IMR-90 (cell line): ENCODE results near the gene ZNF775. TPM values are rescaled to one million over a fixed set of nuclear protein-coding genes. Genes with fewer than 3 reads are reported as not detected.

ENCODE experiments used
- ATAC-seq: fragments of 200-7000 bp; cut with Tn5 transposase; 2 replicates; pipeline ENCODE4 v1.9.1; 2020; ENCODE audit warnings: low read depth, mild to moderate bottlenecking, moderate library complexity
- BruUV-seq: library from RNA; stranded (reverse); fragments of 400-500 nt; replicated peaks from 2 replicates; lab custom pipeline; 2021; lab: Mats Ljungman, UMichigan
- CTCF ChIA-PET: fragments of 300-600 bp; formaldehyde crosslinking; extraction: SDS; loops from one replicate; lab custom pipeline; 2021; ENCODE audit warnings: antibody characterized with exemption; lab: Yijun Ruan, JAX
- POLR2A ChIA-PET: fragments of 300-600 bp; sonication (Branson Sonifier 250); formaldehyde crosslinking; loops from one replicate; lab custom pipeline; 2022; ENCODE audit warnings: antibody characterized with exemption; ENCODE audit not compliant: unreplicated experiment; lab: Charles Lee
- DNase-seq: peaks from one replicate; pipeline ENCODE4 v3.0.0; 2013
- H2AFZ ChIP-seq: replicated peaks from 2 replicates; pipeline ENCODE3; 2013; ENCODE audit warnings: low read length, mild to moderate bottlenecking; ENCODE audit not compliant: poor library complexity
- H2AK5ac ChIP-seq: 2 replicates; pipeline ENCODE4 v1.6.1; 2013; ENCODE audit warnings: low read depth, low read length, inconsistent platforms
- H2AK9ac ChIP-seq: replicated peaks from 2 replicates; pipeline ENCODE3; 2013; ENCODE audit warnings: mild to moderate bottlenecking, low read depth, low read length, moderate library complexity; ENCODE audit not compliant: poor library complexity
- H2BK120ac ChIP-seq: 2 replicates; pipeline ENCODE4 v1.6.1; 2013; ENCODE audit warnings: low read depth, low read length, inconsistent platforms
- H2BK15ac ChIP-seq: 3 replicates; pipeline ENCODE4 v1.6.1; 2013; ENCODE audit warnings: low read depth, low read length, inconsistent platforms
- H2BK20ac ChIP-seq: 2 replicates; pipeline ENCODE4 v1.6.1; 2013; ENCODE audit warnings: low read depth, mild to moderate bottlenecking, inconsistent platforms, low read length, moderate library complexity
- H2BK5ac ChIP-seq: 2 replicates; pipeline ENCODE4 v1.6.1; 2013; ENCODE audit warnings: mild to moderate bottlenecking, low read depth, low read length, inconsistent platforms; ENCODE audit not compliant: poor library complexity, severe bottlenecking
- H3K14ac ChIP-seq: replicated peaks from 2 replicates; pipeline ENCODE4 v1.6.1; 2013; ENCODE audit warnings: low read depth, low read length, inconsistent platforms
- H3K18ac ChIP-seq: 2 replicates; pipeline ENCODE4 v1.6.1; 2013; ENCODE audit warnings: low read depth, low read length, control low read depth
- H3K23ac ChIP-seq: 2 replicates; pipeline ENCODE4 v1.6.1; 2013; ENCODE audit warnings: low read depth, low read length, inconsistent platforms
- H3K27ac ChIP-seq: 2 replicates; pipeline ENCODE4 v1.5.1; 2013; ENCODE audit warnings: mild to moderate bottlenecking, control low read depth, low read length; ENCODE audit not compliant: insufficient read depth
- H3K27me3 ChIP-seq: 2 replicates; pipeline ENCODE4 v1.6.1; 2013; ENCODE audit warnings: low read length; ENCODE audit not compliant: control insufficient read depth, insufficient read depth
- H3K36me3 ChIP-seq: 2 replicates; pipeline ENCODE4 v1.6.1; 2013; ENCODE audit warnings: low read length, mixed read lengths; ENCODE audit not compliant: control insufficient read depth, insufficient read depth
- H3K4ac ChIP-seq: 2 replicates; pipeline ENCODE4 v1.6.1; 2013; ENCODE audit warnings: low read depth, low read length, inconsistent platforms
- H3K4me1 ChIP-seq: 2 replicates; pipeline ENCODE4 v1.6.1; 2013; ENCODE audit warnings: low read length, mixed read lengths; ENCODE audit not compliant: control insufficient read depth, insufficient read depth
- H3K4me2 ChIP-seq: 2 replicates; pipeline ENCODE4 v1.6.1; 2013; ENCODE audit warnings: low read depth, mild to moderate bottlenecking, control low read depth, low read length, moderate library complexity
- H3K4me3 ChIP-seq: 2 replicates; pipeline ENCODE4 v1.5.1; 2013; ENCODE audit warnings: low read depth, mild to moderate bottlenecking, control low read depth, low read length, moderate library complexity; ENCODE audit not compliant: insufficient read depth
- H3K56ac ChIP-seq: 2 replicates; pipeline ENCODE4 v1.6.1; 2013; ENCODE audit warnings: low read length, inconsistent platforms; ENCODE audit not compliant: insufficient read depth; ENCODE audit errors: extremely low read depth
- H3K79me1 ChIP-seq, 2 experiments: 2 replicates each; pipeline ENCODE4 v1.6.1; 2013; ENCODE audit warnings: low read length in 2 of 2, inconsistent platforms in 1 of 2, low read depth in 1 of 2
- H3K9ac ChIP-seq: 2 replicates; pipeline ENCODE4 v1.6.1; 2013; ENCODE audit warnings: low read depth, low read length, control low read depth
- H3K9me1 ChIP-seq: 2 replicates; pipeline ENCODE4 v1.6.1; 2013; ENCODE audit warnings: low read length, inconsistent platforms; ENCODE audit not compliant: insufficient read depth
- H3K9me3 ChIP-seq: 2 replicates; pipeline ENCODE4 v1.6.1; 2013; ENCODE audit warnings: low read length; ENCODE audit not compliant: control insufficient read depth, insufficient read depth
- H4K20me1 ChIP-seq: 2 replicates; pipeline ENCODE4 v1.6.1; 2013; ENCODE audit warnings: low read length, inconsistent platforms; ENCODE audit not compliant: insufficient read depth
- H4K5ac ChIP-seq: 2 replicates; pipeline ENCODE4 v1.6.1; 2013; ENCODE audit warnings: mild to moderate bottlenecking, low read depth, low read length, control low read depth
- H4K8ac ChIP-seq, 2 experiments: 2 replicates each; pipeline ENCODE4 v1.6.1; 2013; ENCODE audit warnings: low read depth in 2 of 2, low read length in 2 of 2, control low read depth in 1 of 2, inconsistent platforms in 1 of 2
- H4K91ac ChIP-seq: 2 replicates; pipeline ENCODE4 v1.6.1; 2013; ENCODE audit warnings: low read depth, low read length, inconsistent platforms; ENCODE audit not compliant: insufficient read depth
- MXI1 ChIP-seq: IDR thresholded peaks from 2 replicates; pipeline ENCODE4 v1.6.1; 2012; ENCODE audit warnings: low read depth, mild to moderate bottlenecking, low read length, moderate library complexity, borderline replicate concordance
- RAD21 ChIP-seq: IDR thresholded peaks from 2 replicates; pipeline ENCODE4 v1.6.1; 2012; ENCODE audit warnings: low read length, improper control_type of control experiment
- WGBS, 2 experiments: methylation state at CpG; one replicate each; pipeline versions ENCODE4 v1.1.5 to v1.1.7; 2013; ENCODE audit warnings: missing lambda C conversion rate in 2 of 2; ENCODE audit not compliant: insufficient read length in 1 of 2; ENCODE audit errors: extremely low coverage in 2 of 2; 5-methylcytosine and 5-hydroxymethylcytosine counted together
- dilution Hi-C: fragments of 300-500 bp; cut with HindIII; formaldehyde crosslinking; loops from one replicate; pipeline ENCODE4 v1.14.3; 2018; ENCODE audit warnings: low sequenced_read_pairs; ENCODE audit not compliant: unreplicated experiment
- in situ Hi-C: fragments of 300-500 bp; cut with MboI; formaldehyde crosslinking; loops from 3 replicates; pipeline ENCODE4 v1.14.3; 2019; ENCODE audit warnings: low sequenced_read_pairs, inconsistent platforms, mixed read lengths
- intact Hi-C: fragments of 100-400 bp; cut with micrococcal nuclease; formaldehyde crosslinking; loops from 2 replicates; pipeline ENCODE4 v1.10.0; 2022
- polyA plus RNA-seq, 3 experiments: library from polyadenylated mRNA; depleted of rRNA; stranded (reverse); fragments of >200 nt; gene quantifications; 2 replicates each; pipeline ENCODE4 v1.2.3, GENCODE V29; 2012; ENCODE audit warnings: low replicate concordance in 1 of 3
- total RNA-seq: library from RNA; depleted of rRNA; stranded (reverse); fragments of >200 nt; gene quantifications from 2 replicates; pipeline ENCODE4 v1.2.3, GENCODE V29; 2012

ZNF775 gene
- total and polyA plus RNA-seq, 2 of the 4 experiments (the other 2 are of a cell fraction): 1.4 to 2.6 TPM

- dilution Hi-C loops: no loop called here
- no peaks in the 10 kb centered on the region for H3K36me3 ChIP-seq
- no peak overlapping the region for H2BK5ac ChIP-seq
- no peak for DNase-seq
- TF ChIP-seq RAD21: no peak
- TF ChIP-seq MXI1: no peak
- H3K9me3 ChIP-seq: no peaks in the 10 kb centered on the region
- no peak overlapping the region for H3K23ac ChIP-seq
- H2BK20ac ChIP-seq: no peak overlapping the region
- in situ Hi-C loops: no loop called here
- H2BK15ac ChIP-seq: no peak overlapping the region
- no peak overlapping the region for H3K14ac ChIP-seq
- H3K56ac ChIP-seq: no peak overlapping the region
- no peaks in the 10 kb centered on the region for H3K27me3 ChIP-seq
- no peak overlapping the region for H4K5ac ChIP-seq
- intact Hi-C loops: no loop called here
- no peak overlapping the region for H4K8ac ChIP-seq
- CTCF ChIA-PET: interaction anchor here (1.0 kb wide), 1 partner anchor 586 kb away, joined by 4 read pairs; no protein-coding TSS in a partner anchor
- peaks cover 21% of the 10 kb centered on the region for H3K4me1 ChIP-seq
- POLR2A ChIA-PET: no interaction called here
- no TSS peak for BruUV-seq
- no peak overlapping the region for H3K4ac ChIP-seq
- WGBS, 2 experiments: 70% methylated on average over 2 of the region's 7 CpGs; no CpG with 5 or more reads in 1 of the 2 experiments
- no peak overlapping the region for H4K91ac ChIP-seq
- no peak overlapping the region for H3K4me2 ChIP-seq
- H3K18ac ChIP-seq: peak overlapping the region; percentile 35
- ATAC-seq: no peak
- H3K9me1 ChIP-seq: no peaks in the 10 kb centered on the region
- H2BK120ac ChIP-seq: no peak overlapping the region
- H2AK5ac ChIP-seq: no peak overlapping the region
- no peaks in the 10 kb centered on the region for H3K79me1 ChIP-seq
- no peak overlapping the region for H3K9ac ChIP-seq
- no peaks in the 10 kb centered on the region for H4K20me1 ChIP-seq
- H3K27ac ChIP-seq: no peak overlapping the region
- no peak overlapping the region for H2AK9ac ChIP-seq
- no peak overlapping the region for H3K4me3 ChIP-seq
- no peak overlapping the region for H2AFZ ChIP-seq
Measured at GRCh38 chr7:150431839-150432658, 52.9 kb downstream of the ZNF775 start.
